NCI-H774 (cell line): ENCODE measurements around the gene BCAP31.
"Not testable (repeated sequence)": the region's sequence is repeated elsewhere in the genome, so short reads cannot be mapped to it uniquely, and the experiment has no call there.

Source experiments
- DNase-seq: peaks from one replicate; lab custom pipeline; 2025; lab: John Stamatoyannopoulos, UW

The BCAP31 gene

DNA sequence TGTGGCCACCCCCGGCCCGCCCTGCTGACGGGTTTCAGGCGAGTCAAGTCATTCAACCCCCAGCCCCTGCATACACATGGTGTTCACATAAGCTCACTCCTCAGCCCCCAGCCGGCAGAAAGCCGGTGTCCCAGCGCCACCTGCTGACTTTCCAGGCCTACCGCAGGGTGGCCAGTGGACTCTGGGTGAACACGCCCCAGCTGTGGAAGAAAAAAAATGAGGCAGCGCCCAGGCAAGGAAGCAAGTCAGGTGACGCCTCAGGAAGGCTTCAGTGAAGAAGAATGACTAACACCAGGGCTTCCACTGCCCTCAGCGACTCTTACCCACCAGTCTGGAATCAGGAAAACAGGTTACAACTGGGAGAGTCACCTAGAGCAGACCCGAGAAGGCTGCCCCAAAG lies 15.8 kb downstream of the BCAP31 start:
- DNase-seq = no peak

- no peak for DNase-seq
Observed at GRCh38 chrX:153707406-153707805, 16.8 kb downstream of the BCAP31 start.

DNA sequence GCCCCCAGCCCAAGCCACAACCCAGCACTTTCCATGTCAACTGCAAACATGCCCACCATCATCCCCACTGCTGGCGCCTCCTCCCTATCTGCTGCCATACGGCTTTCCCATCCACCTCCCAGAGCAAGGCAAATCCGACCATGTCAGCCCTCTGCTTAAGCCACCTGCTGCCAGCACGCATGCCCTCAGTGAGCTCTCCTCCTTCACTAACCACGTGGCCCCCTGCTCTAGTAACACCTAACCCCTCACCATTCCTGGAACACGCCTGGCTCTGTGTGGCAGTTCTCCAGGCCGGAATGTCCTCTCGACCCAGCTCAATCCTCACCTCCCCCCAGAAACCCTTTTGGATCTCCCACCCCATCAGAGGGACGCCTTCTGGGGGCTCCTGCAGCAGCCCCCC lies 17.4 kb downstream of the BCAP31 start:
- DNase-seq = no peak

DNA sequence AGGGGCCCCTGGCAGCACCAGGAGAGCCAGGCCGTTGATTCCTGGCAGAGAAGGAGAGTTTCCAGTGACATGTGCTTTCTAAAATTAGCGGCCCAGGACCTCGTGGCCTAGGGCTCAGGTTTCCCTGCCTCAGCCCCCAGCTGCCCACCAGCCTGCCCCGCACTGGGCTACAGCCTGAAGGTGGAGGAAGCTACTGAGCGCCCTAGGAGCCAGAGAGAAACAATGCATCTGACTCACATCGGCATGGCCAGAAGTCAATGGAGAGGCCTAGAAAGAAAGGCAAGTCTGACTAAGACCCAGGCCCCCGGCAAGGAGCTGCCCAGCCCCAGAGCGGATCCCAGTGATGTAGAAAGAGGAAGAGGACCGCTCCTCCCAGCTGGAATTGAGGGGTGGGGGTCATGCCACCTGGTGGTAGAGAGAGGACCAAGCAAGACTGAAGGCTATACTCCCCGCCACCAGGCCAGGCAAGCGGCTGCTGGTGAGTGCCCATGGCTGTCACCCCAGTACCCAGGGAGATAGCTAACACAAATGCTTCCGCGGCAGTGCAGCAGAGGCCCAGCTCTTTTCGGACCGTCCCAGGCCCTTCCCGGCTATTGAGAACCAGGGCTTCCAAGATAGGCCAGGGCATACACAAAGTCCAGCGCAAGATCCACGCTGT lies 18.7 kb downstream of the BCAP31 start:
- not testable (repeated sequence) for DNase-seq

- DNase-seq = not testable (repeated sequence)
Observed at GRCh38 chrX:153704631-153705402, 19.4 kb downstream of the BCAP31 start.

- DNase-seq = no peak
Observed at GRCh38 chrX:153704021-153704526, 20.1 kb downstream of the BCAP31 start.

DNA sequence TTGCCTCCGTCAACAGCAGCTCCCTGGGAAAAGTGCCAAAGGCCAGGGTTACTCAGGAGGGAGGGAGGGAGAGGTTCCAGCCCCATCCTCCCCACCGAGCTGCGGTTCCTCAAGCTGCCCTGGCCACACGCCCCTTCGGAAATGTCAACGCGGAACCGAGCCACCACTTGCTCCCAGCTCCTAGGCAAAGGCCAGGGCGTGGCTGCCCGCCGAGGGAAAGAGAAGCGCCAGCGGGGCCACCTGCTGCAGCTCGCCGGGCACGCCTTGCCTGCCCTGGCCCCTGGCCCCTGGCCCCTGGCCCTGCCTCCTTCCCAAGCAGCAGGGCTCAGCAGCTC lies 21.2 kb downstream of the BCAP31 start:
- no peak for DNase-seq

GRCh38 chrX:153702336-153703035 lies 21.7 kb downstream of the BCAP31 start:
- DNase-seq = no peak

GRCh38 chrX:153701706-153702105 lies 22.5 kb downstream of the BCAP31 start:
- DNase-seq = no peak

DNA sequence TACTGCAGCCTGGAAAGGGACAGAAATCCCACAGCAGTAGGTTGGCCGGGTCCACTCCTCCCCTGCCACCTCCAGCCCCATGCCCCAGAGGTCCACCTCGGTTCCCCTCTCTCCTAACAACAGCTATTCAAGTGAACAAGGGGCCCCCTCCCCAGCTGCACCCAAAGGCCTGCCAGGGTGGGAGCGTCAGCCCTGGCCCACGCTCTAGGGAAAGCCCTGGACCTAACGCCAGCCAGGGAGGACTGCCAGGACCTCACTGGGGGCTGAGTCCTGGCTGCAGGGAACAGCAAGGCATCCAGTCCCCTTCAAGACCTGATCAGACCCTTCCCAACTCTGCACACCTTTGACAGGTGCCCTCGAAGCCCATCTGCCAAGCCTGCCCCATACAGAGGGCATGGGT lies 23.2 kb downstream of the BCAP31 start:
- DNase-seq = no peak

DNA sequence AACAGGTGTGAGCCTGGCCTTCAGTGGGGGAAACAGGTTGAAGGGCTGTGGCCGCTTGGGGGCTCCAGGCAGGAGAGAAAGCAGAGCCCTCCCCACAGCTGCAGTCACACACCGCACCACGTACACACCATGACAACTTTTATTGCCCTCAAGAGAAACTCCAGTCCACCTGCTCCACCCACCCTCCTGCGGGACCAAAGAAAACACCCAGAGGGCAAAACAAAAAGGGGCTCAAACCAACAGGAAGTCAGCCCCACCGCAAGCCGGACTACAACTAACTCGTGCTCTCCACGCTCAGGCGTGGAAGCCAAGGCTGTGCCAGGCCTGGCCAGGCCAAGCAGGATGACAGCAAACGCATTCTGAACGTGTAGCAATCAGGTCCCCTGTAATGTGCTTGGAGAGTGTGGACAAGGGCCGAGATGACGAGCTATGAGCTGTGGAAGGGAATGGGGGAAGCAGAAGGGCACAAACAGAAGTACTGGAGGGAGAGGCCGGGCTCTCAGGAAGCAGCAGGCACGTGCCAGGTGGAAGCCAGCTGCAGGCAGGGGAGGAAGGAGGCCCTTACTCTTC lies 23.7 kb downstream of the BCAP31 start:
- no peak for DNase-seq

DNA sequence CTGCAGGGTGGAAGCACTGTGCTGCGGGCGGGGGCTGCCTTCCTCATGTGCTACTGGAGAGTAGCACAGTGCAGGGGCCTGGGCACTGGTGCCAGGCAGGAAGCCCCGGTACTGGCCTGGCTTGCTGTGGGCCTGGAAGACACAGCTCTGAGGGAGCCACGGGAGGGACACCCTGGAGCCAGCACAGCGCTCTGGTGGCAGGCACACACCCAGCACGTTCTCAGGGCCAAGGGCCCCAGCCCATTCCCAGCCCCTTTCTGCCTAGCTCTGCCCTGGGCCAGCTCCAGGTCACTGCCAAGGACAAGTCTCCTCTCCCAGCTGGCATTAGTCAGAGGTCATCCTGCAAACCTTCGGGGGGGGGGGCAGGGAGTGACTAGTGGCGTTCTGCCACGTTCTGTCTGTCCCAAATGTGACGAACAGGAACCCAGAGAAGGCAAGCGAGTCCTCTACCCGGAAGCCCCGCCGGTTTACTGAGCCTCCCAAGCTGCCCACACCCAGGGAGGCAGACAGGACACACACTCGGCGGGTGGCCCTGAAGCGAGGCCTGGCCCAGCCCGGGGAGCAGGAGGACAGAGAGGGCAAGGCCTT lies 24.3 kb downstream of the BCAP31 start:
- DNase-seq = not testable (repeated sequence)

DNA sequence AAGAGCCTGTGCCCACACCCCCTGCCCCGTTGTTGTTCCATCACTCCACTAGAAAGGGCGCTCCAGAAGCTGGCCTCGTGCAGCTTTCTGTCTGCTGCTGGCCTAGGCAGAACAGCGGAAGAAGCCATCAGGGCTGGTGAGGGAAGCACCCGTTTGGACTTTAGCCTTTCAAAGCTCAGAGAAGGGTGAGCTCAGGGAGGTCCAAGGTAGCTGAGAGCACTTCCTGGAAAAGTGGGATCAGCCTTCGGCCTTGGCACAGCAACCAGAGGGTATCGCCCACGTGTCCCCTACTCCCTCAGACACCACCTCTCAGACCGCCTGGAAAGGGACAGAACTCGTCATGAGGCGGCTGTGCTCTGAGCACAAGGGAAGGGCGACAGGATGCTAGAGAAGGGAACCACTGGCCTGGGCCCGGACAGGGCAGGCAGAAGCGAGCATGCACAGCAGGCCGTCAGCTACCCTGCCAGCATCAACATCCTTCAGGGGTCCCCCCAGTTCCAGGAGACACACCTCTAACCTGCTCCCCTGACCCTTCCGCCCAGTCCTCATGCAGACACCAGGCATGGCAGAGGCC lies 24.9 kb downstream of the BCAP31 start:
- not testable (repeated sequence) for DNase-seq

DNA sequence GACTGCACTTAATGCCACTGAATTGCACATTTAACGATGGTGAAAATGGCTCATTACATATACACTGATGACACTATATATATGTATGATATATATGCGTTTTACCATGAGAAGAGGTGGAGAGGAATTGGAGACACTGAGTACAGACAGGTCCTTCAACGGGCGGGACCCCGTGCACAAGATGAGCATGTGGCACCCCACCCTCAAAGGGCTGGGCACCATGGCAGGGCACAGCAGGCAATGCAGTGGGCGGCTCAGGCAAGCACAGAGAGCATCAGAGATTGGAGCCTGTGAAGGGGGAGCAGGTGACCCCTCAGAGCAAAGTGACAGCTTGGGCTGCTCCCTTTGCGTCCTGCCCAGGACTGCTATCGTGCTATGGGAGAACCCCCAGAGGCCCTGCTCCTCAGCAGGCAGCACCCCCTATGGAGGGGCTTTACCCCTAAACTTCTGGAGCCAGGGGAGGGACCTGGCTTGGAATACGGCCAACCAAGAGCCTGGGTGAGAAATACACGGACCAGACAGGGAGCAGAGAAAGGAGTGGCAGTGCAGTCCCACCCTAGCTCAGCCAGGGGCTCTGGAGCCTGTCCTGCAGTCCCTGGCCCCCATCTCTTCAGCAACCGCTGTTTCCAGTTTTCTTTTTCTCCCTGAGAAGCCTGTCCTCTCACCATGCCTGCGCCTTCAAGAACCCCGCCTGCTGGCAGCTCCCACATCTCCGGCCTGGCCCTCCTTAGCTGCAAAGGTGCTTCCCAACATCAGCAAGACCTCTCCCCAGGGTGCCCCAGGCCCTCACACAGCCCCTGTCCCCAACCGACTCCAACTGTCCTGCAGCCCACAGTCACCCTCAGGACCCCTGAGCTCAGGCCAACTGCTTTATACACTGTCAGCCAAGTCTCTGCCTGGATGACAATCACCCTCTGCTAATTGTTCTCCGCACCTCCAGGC lies 26.0 kb downstream of the BCAP31 start:
- no peak for DNase-seq

GRCh38 chrX:153696986-153697722 lies 27.0 kb downstream of the BCAP31 start:
- DNase-seq = not testable (repeated sequence)

- not testable (repeated sequence) for DNase-seq
Observed at GRCh38 chrX:153696538-153696937, 27.6 kb downstream of the BCAP31 start.

- DNase-seq = no peak
Observed at GRCh38 chrX:153696100-153696499, 28.1 kb downstream of the BCAP31 start.

DNA sequence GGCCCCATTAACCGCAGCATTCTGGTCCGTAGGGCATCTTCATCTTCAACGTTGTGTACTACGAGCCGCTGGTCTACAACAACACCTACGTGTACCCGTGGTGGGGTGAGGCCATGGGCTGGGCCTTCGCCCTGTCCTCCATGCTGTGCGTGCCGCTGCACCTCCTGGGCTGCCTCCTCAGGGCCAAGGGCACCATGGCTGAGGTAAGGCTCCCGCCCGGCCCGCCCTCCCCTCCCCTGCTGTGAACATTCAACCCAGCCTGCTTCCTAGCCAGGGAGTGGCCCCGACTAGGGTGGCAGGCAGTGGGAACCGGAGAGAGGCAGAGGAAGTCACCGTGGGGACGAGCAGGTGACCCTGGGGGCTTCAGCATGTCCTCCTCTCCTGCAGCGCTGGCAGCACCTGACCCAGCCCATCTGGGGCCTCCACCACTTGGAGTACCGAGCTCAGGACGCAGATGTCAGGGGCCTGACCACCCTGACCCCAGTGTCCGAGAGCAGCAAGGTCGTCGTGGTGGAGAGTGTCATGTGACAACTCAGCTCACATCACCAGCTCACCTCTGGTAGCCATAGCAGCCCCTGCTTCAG lies 29.4 kb downstream of the BCAP31 start:
- DNase-seq = no peak

DNA sequence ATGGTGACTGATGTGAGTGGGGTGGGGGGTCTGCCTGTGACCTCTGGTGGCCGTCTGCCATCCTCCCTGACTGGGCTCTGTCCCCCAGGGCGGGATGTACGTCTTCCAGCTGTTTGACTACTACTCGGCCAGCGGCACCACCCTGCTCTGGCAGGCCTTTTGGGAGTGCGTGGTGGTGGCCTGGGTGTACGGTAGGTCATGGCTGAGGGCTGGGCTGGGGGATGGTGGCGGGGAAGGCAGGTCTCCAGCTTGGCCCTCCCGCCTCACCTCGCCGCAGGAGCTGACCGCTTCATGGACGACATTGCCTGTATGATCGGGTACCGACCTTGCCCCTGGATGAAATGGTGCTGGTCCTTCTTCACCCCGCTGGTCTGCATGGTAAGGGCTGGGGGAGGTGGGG lies 29.9 kb downstream of the BCAP31 start:
- DNase-seq = not testable (repeated sequence)
